CD4-positive, alpha-beta T cell treated with Interleukin-12 subunit alpha and Interleukin-12 subunit beta, for 1 hour (primary cell): Measurements from ENCODE around the gene CRAT.
"Not testable (repeated sequence)": the region's sequence is repeated elsewhere in the genome, so short reads cannot be mapped to it uniquely, and the experiment has no call there.

Experiments
- DNase-seq: peaks from one replicate; pipeline ENCODE4 v3.0.0-alpha.2; 2020

Gene CRAT

GRCh38 chr9:129138144-129138462 is 27.5 kb upstream of the CRAT start:
- DNase-seq, result no peak

- DNase-seq, result no peak
Observed at GRCh38 chr9:129137292-129138143, 26.9 kb upstream of the CRAT start.

- no peak for DNase-seq
Observed at GRCh38 chr9:129136446-129137035, 25.9 kb upstream of the CRAT start.

- DNase-seq, result no peak
Observed at GRCh38 chr9:129135476-129135875, 24.9 kb upstream of the CRAT start.

GRCh38 chr9:129133082-129133481 is 22.5 kb upstream of the CRAT start:
- DNase-seq, result no peak

- DNase-seq, result peak; percentile 88
Observed at GRCh38 chr9:129131300-129132145, 20.9 kb upstream of the CRAT start.

GRCh38 chr9:129130791-129131190 is 20.2 kb upstream of the CRAT start:
- no peak for DNase-seq

GRCh38 chr9:129130271-129130670 is 19.7 kb upstream of the CRAT start:
- not testable (repeated sequence) for DNase-seq

- DNase-seq, result no peak
Observed at GRCh38 chr9:129128689-129129088, 18.1 kb upstream of the CRAT start.

- no peak for DNase-seq
Observed at GRCh38 chr9:129126749-129127618, 16.4 kb upstream of the CRAT start.

GRCh38 chr9:129125478-129125877 is 14.9 kb upstream of the CRAT start:
- no peak for DNase-seq

GRCh38 chr9:129124506-129125069 is 14.0 kb upstream of the CRAT start:
- DNase-seq, result no peak

- not testable (repeated sequence) for DNase-seq
Observed at GRCh38 chr9:129122976-129123375, 12.4 kb upstream of the CRAT start.

GRCh38 chr9:129122133-129122532 is 11.5 kb upstream of the CRAT start:
- DNase-seq, result no peak

- no peak for DNase-seq
Observed at GRCh38 chr9:129121483-129121882, 10.9 kb upstream of the CRAT start.

GRCh38 chr9:129118799-129119198 is 8.2 kb upstream of the CRAT start:
- no peak for DNase-seq

- DNase-seq, result no peak
Observed at GRCh38 chr9:129113645-129114304, 3.2 kb upstream of the CRAT start.

- DNase-seq, result not testable (repeated sequence)
Observed at GRCh38 chr9:129112526-129112925, 1.9 kb upstream of the CRAT start.

GRCh38 chr9:129111528-129112151 is 1.0 kb upstream of the CRAT start:
- peak; percentile 17 for DNase-seq

- no peak for DNase-seq
Observed at GRCh38 chr9:129109952-129110739, 447 bp downstream of the CRAT start.

- no peak for DNase-seq
Observed at GRCh38 chr9:129109537-129109903, 1.1 kb downstream of the CRAT start.
